GM19395 (cell line): ENCODE data around the gene SPTB.

Experiments
- ATAC-seq: cut with Tn5 transposase; IDR thresholded peaks from one replicate; pipeline ENCODE4 v1.9.1; 2021; ENCODE audit warnings: mild to moderate bottlenecking, moderate library complexity; ENCODE audit not compliant: unreplicated experiment

SPTB gene

DNA sequence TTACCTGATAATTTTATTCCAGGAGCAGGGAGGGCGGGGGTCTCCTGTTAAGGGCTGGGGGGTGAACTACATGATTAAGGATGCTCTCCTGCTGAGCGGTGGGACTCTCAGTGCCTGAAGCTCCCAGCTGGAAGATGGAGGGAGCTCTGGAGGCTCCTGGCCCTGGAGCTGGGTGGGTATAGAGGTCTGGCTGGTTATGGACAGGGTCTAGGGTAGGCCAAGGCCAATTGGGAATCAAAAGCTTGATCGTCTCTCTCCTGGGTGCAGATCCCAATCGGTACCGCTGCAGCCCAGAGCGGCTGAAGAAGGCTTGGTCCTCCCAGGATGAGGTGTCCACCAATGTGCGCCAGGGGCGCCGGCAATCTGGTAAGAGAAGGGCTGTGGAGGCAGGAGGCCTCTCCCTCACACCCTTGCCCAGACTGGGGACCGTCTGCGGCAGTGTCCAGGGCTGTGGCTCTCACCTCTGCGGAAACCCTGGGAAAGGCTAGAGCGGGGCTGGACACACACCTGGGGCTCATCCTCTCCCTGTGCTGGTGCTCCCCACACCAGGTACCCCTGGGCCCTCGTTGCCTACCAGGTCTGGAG lies 147.1 kb downstream of the SPTB start:
- ATAC-seq = no peak

DNA sequence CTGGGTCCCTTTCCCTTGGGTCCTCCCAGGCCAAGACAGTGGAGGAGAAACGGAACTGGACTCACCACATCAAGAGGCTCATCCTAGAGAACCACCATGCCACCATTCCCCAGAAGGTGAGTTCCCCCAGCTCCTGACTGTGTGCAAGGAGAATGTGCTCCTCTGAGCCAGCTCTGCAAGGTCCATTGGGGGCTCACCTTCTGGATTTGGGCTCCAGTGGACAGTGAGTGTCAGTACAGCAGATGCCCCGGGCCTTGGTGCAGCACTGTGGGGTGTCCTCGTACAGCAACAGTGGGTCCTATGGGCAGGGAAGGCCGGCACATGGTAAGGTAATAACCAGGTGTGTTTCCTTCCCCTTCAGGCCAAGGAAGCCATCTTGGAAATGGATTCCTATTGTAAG lies 147.6 kb downstream of the SPTB start:
- no peak for ATAC-seq

GRCh38 chr14:64731141-64731581 lies 148.5 kb downstream of the SPTB start:
- ATAC-seq = no peak

DNA sequence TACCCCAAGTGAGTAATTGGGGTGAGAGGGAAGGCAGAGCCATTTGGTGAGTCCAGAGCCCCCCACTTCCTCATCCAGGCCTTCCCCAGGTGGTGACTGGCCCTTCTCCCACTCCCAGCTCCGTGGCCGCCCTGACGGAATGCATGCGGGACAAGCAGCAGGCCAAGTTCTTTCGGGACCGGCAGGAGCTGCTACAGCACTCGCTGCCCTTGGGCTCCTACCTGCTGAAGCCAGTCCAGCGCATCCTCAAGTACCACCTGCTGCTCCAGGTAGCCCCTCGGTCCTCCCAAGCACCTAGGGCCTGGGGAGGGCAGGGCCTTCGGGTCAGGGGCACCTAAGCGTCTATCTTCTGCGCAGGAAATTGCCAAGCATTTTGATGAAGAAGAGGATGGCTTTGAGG lies 149.0 kb downstream of the SPTB start:
- no peak for ATAC-seq

- no peak for ATAC-seq
Observed at GRCh38 chr14:64730061-64730440, 149.7 kb downstream of the SPTB start.

GRCh38 chr14:64729386-64730060 lies 150.2 kb downstream of the SPTB start:
- ATAC-seq = no peak

DNA sequence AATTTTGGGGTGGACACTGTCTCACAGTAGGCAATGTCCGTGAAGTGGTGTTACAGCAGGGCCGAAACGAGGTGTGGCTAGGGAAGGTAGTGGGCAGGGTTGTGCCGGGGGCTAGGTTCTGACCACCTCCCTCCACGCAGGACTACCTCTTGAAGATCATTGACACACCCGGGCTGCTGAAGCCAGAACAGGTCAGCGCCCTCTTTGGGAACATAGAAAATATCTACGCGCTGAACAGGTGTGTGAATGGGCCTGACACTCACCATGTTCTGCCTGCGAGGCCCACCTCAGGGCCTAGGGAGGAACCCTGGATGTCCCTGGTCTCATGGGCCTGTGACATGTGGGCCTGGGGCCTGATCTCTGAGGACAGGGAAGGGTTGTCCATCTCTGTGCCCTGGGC lies 150.9 kb downstream of the SPTB start:
- no peak for ATAC-seq

- no peak for ATAC-seq
Observed at GRCh38 chr14:64728106-64728505, 151.6 kb downstream of the SPTB start.

GRCh38 chr14:64727551-64728071 lies 152.1 kb downstream of the SPTB start:
- no peak for ATAC-seq

DNA sequence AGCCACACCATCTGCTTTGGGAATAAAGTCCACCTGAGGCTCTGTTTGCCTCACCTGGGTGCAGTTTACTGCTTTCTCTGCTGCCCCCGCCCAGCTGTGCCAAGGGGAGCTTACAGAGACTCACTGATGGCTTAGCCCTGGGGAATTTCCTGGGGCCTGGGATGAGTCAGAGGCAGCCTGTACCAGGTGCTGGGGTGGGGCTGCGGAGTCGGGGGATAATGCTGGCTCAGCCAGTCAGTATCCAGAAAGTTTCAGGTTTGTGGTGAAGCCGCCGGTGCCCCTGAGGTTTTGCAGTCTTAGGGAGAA lies 153.2 kb downstream of the SPTB start:
- ATAC-seq = no peak

DNA sequence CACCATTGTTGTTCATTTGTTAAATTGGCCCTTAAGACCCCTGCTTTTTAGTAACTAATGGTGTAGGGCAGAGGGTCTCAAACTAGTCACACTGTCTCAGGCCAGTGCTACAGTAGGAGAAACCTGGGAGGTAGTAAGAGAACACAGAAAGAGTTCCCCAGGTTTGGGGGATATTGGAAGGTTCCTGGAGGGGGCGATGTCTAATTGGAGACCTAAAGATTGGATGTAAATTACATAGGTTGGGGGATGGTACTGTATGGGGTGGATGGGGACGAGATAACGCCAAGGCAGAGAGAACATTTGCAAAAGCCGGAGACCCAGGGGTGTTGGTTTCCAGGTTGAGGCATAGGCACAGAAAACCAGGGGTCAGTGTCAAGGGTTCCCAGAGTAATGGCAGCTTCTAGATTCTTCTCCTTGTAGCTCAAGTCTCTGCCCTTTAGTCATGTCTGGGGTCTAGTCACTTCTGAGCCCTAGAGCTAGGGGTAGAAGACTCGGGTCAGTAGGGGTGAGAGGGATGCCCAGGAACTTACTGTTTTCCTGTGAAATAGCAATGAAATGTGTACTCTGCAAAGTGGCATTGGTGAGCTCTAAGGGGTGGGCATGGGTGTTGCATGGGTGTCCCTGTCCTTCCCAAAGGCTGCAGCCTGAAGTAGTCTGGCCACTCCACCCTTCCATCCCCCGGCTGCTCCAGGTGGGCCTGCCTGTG lies 153.7 kb downstream of the SPTB start:
- ATAC-seq = no peak

DNA sequence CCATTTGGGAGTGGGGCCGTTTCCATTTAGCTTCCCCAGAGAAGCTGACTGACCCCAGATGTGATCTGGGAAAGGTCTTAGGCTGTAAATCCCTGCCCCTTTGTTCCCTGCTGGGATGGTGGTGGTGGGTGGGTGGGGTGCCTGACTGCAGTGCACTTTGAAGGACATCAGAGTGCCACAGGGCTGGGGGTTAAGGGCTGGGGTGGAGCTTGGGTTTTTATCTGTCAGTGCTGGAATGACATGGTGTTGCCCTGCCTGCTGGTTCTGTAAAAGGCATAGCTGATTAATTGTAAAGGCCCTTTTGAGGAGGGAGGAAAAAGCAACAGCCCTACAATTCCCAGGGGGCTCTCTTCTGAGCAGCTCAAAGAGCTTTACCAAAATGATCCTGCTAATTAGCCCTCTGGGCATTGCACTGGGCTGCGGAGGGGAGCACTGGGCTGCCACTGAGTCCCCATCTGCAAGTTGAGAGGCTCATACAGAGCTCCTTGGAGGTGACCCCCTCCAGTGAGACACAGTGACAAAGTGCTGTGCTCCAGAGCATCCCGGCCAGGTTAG lies 154.4 kb downstream of the SPTB start:
- ATAC-seq = no peak

GRCh38 chr14:64724578-64724930 lies 155.2 kb downstream of the SPTB start:
- no peak for ATAC-seq

GRCh38 chr14:64723691-64724577 lies 155.8 kb downstream of the SPTB start:
- ATAC-seq = no peak

GRCh38 chr14:64722842-64723447 lies 156.8 kb downstream of the SPTB start:
- no peak for ATAC-seq

DNA sequence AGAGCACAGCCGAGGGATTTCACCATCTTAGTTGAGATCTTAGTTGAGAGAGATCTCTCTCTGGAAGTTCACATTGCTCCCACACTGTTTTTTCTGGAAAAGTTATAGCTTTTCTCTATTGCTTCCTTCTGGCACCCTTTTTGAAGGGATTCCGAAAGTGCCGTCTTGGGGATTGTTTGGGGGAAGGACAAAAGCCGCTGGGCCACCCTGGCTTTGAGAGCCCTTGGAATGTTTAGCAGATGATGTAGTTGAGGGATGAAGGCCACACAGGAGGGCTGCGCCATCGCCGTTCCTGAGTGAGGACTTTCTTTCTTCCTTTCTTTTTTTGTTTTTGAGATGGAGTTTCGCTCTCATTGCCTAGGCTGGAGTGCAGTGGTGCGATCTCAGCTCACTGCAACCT lies 157.8 kb downstream of the SPTB start:
- no peak for ATAC-seq

- ATAC-seq = no peak
Observed at GRCh38 chr14:64721391-64721791, 158.3 kb downstream of the SPTB start.

GRCh38 chr14:64720131-64720576 lies 159.6 kb downstream of the SPTB start:
- no peak for ATAC-seq

- ATAC-seq = no peak
Observed at GRCh38 chr14:64719601-64720000, 160.1 kb downstream of the SPTB start.

GRCh38 chr14:64718762-64719161 lies 160.9 kb downstream of the SPTB start:
- ATAC-seq = no peak

- no peak for ATAC-seq
Observed at GRCh38 chr14:64717870-64718269, 161.8 kb downstream of the SPTB start.
